GM12878 (cell line): Measurements from ENCODE around the gene PARVA. TPM values are rescaled to one million over a fixed set of nuclear protein-coding genes. Genes with fewer than 3 reads are reported as not detected.

Experiments used
- ATAC-seq: fragments of 200-7000 bp; cut with Tn5 transposase; 3 replicates; pipeline ENCODE4 v1.9.1; 2020; ENCODE audit warnings: mild to moderate bottlenecking, moderate library complexity
- BruUV-seq: library from RNA; stranded (reverse); fragments of 400-500 nt; replicated peaks from 2 replicates; lab custom pipeline; 2021; lab: Mats Ljungman, UMichigan
- CTCF ChIA-PET: fragments of 300-600 bp; sonication (Branson Sonifier 250); formaldehyde crosslinking; extraction: SDS; loops from one replicate; lab custom pipeline; 2021; ENCODE audit warnings: inconsistent platforms; lab: Yijun Ruan, JAX
- POLR2A ChIA-PET: fragments of 350-600 bp; formaldehyde crosslinking; extraction: SDS; loops from one replicate; lab custom pipeline; 2021; ENCODE audit warnings: inconsistent platforms; lab: Charles Lee
- RAD21 ChIA-PET: fragments of 300-600 bp; sonication (Branson Sonifier 250); formaldehyde crosslinking; loops from one replicate; lab custom pipeline; 2023; ENCODE audit warnings: antibody characterized with exemption; ENCODE audit not compliant: unreplicated experiment; lab: Charles Lee
- SMC1A ChIA-PET: fragments of 300-600 bp; sonication (Branson Sonifier 250); formaldehyde crosslinking; loops from one replicate; lab custom pipeline; 2023; ENCODE audit not compliant: unreplicated experiment, uncharacterized antibody; lab: Charles Lee
- DNase-seq: peaks from one replicate; pipeline ENCODE4 v3.0.0-alpha.2; 2011; ENCODE audit warnings: low read depth, low spot score
- FAIRE-seq: peaks from 3 replicates; lab custom pipeline; 2011; peaks lifted over from hg19 to GRCh38; lab: Jason Lieb, UNC
- H2AFZ ChIP-seq: 2 replicates; pipeline ENCODE4 v1.6.0; 2011; ENCODE audit warnings: low read depth, low read length, control low read depth; ENCODE audit not compliant: control insufficient read depth
- H3K27ac ChIP-seq: 2 replicates; pipeline ENCODE4 v1.5.1; 2011; ENCODE audit warnings: control low read depth; ENCODE audit not compliant: control insufficient read depth, insufficient read depth
- H3K27me3 ChIP-seq, 2 experiments: replicated peaks in 1 of 2; 2 replicates each; pipeline versions ENCODE4 v1.6.0 to v1.6.1; 2011; ENCODE audit warnings: low read length in 1 of 2; ENCODE audit not compliant: control insufficient read depth in 2 of 2, insufficient read depth in 2 of 2
- H3K36me3 ChIP-seq, 2 experiments: 2 replicates each; pipeline ENCODE4 v1.5.1; 2011; ENCODE audit warnings: low read length in 1 of 2; ENCODE audit not compliant: control insufficient read depth in 2 of 2, insufficient read depth in 2 of 2
- H3K4me1 ChIP-seq: 2 replicates; pipeline ENCODE4 v1.6.1; 2011; ENCODE audit warnings: mild to moderate bottlenecking, low read length, moderate library complexity, mixed read lengths; ENCODE audit not compliant: control insufficient read depth, insufficient read depth
- H3K4me2 ChIP-seq: 2 replicates; pipeline ENCODE4 v1.6.0; 2011; ENCODE audit warnings: control low read depth; ENCODE audit not compliant: control insufficient read depth, insufficient read depth
- H3K4me3 ChIP-seq: fragments of 200-600 bp; sonication (generic); 2 replicates; pipeline ENCODE4 v1.5.1; 2016
- H3K79me2 ChIP-seq: 2 replicates; pipeline ENCODE4 v1.6.0; 2011; ENCODE audit warnings: low read length; ENCODE audit not compliant: control insufficient read depth, insufficient read depth
- H3K9ac ChIP-seq: 2 replicates; pipeline ENCODE4 v1.8.0; 2011; ENCODE audit warnings: low read length, control low read depth, mixed read lengths; ENCODE audit not compliant: control insufficient read depth, insufficient read depth
- H3K9me3 ChIP-seq: replicated peaks from 3 replicates; pipeline ENCODE4 v1.5.1; 2011; ENCODE audit warnings: mild to moderate bottlenecking, low read length; ENCODE audit not compliant: control insufficient read depth, insufficient read depth
- H4K20me1 ChIP-seq: 2 replicates; pipeline ENCODE4 v1.6.0; 2011; ENCODE audit not compliant: control insufficient read depth, insufficient read depth
- ATF2 ChIP-seq: IDR thresholded peaks from 2 replicates; pipeline ENCODE4 v1.6.1; 2012; ENCODE audit warnings: low read length, inconsistent platforms
- ATF7 ChIP-seq: fragments of 450-650 bp; IDR thresholded peaks from 2 replicates; pipeline ENCODE4 v1.6.1; 2016; ENCODE audit warnings: low read depth, mild to moderate bottlenecking
- CEBPB ChIP-seq, 2 experiments: fragments of 150-350 bp in 1 of 2; IDR thresholded peaks; 2 replicates each; pipeline ENCODE4 v1.6.1; 2012 to 2014; ENCODE audit warnings: low read depth in 2 of 2, low read length in 2 of 2, borderline replicate concordance in 1 of 2, inconsistent platforms in 1 of 2
- EGR1 ChIP-seq, 2 experiments: IDR thresholded peaks; 1 replicate in 1 of 2; 2 replicates in 1 of 2; pipeline ENCODE4 v1.6.1; 2011 to 2012; ENCODE audit warnings: low read depth in 2 of 2, low read length in 2 of 2, borderline replicate concordance in 1 of 2, mild to moderate bottlenecking in 1 of 2, moderate library complexity in 1 of 2
- HDAC6 ChIP-seq: fragments of 200-600 bp; sonication (generic); IDR thresholded peaks from one replicate; pipeline ENCODE4 v1.8.0; 2017; ENCODE audit warnings: antibody characterized with exemption; ENCODE audit not compliant: unreplicated experiment
- IRF3 ChIP-seq: fragments of 450-650 bp; IDR thresholded peaks from 2 replicates; pipeline ENCODE4 v1.6.1; 2014; ENCODE audit warnings: mild to moderate bottlenecking
- KAT2A ChIP-seq: conservative IDR thresholded peaks from 2 replicates; pipeline ENCODE4 v1.6.1; 2011; ENCODE audit warnings: low read depth, low read length; ENCODE audit not compliant: control insufficient read depth
- NFIC ChIP-seq: IDR thresholded peaks from 2 replicates; pipeline ENCODE4 v1.6.1; 2012; ENCODE audit warnings: low read depth, mild to moderate bottlenecking, inconsistent platforms, low read length, moderate library complexity
- RELA ChIP-seq: fragments of 450-650 bp; IDR thresholded peaks from 2 replicates; pipeline ENCODE4 v1.8.0; 2014; ENCODE audit warnings: borderline replicate concordance; ENCODE audit not compliant: partially characterized antibody
- RUNX3 ChIP-seq: IDR thresholded peaks from 2 replicates; pipeline ENCODE4 v1.6.1; 2012; ENCODE audit warnings: low read length, inconsistent platforms
- SMC3 ChIP-seq: IDR thresholded peaks from 2 replicates; pipeline ENCODE4 v1.6.1; 2011; ENCODE audit warnings: low read length, improper control_type of control experiment, borderline replicate concordance
- SP1 ChIP-seq: IDR thresholded peaks from one replicate; pipeline ENCODE4 v1.6.1; 2011; ENCODE audit warnings: low read depth, low read length
- SUZ12 ChIP-seq: fragments of 200-600 bp; sonication (generic); IDR thresholded peaks from one replicate; pipeline ENCODE4 v1.6.1; 2018; ENCODE audit warnings: antibody characterized with exemption, mild to moderate bottlenecking; ENCODE audit not compliant: unreplicated experiment
- ZBTB33 ChIP-seq: fragments of 450-650 bp; IDR thresholded peaks from 2 replicates; pipeline ENCODE4 v1.6.1; 2017; ENCODE audit warnings: mild to moderate bottlenecking
- ZNF622 ChIP-seq: fragments of 450-650 bp; IDR thresholded peaks from 2 replicates; pipeline ENCODE4 v1.6.1; 2017; ENCODE audit warnings: mild to moderate bottlenecking, inconsistent platforms
- WGBS: methylation state at CpG from one replicate; pipeline ENCODE4 v1.1.6; 2016; ENCODE audit warnings: low lambda C conversion rate; ENCODE audit not compliant: insufficient replicate concordance, insufficient coverage; ENCODE audit errors: missing lambda C conversion rate; 5-methylcytosine and 5-hydroxymethylcytosine counted together
- in situ Hi-C: fragments of 300-500 bp; cut with MboI; formaldehyde crosslinking; loops from 9 replicates; pipeline ENCODE4 v1.14.3; 2018; ENCODE audit warnings: mixed read lengths
- intact Hi-C: fragments of 100-400 bp; cut with micrococcal nuclease; formaldehyde crosslinking; loops from one replicate; pipeline ENCODE4 v1.14.2; 2022; ENCODE audit not compliant: unreplicated experiment
- polyA plus RNA-seq, 11 experiments: library from polyadenylated mRNA; depleted of rRNA in 4 of 11; unstranded in 6 of 11; stranded (reverse) in 5 of 11; fragments of >200 nt; fragmentation: Nextera tagmentation in 4 of 11; fragmentation: Illumina TruSeq in 1 of 11; extraction: Ambion mirVana in 4 of 11; extraction: Trizol in 1 of 11; gene quantifications; 1 replicate in 1 of 11; 2 replicates in 10 of 11; pipeline versions ENCODE4 v1.2.1 to v1.2.3, GENCODE V29; 2011 to 2016; ENCODE audit warnings: inconsistent platforms in 2 of 11, missing spikeins in 2 of 11, low read depth in 1 of 11
- total RNA-seq, 4 experiments: library from RNA; depleted of rRNA in 3 of 4; stranded (reverse); fragments of >200 nt in 3 of 4; fragmentation: Illumina TruSeq in 1 of 4; extraction: Trizol in 1 of 4; gene quantifications; 2 replicates each; pipeline versions ENCODE4 v1.2.1 to v1.2.3, GENCODE V29; 2013 to 2021

Gene PARVA
- total and polyA plus RNA-seq, 10 of the 15 experiments (the other 5 are each of a cell fraction or from before 2014, with no cell fraction given): 0.01 to 0.44 (median 0.03) TPM; not detected in 7

- TF ChIP-seq KAT2A (no peak), RELA (no peak), ZNF622 (no peak), ZBTB33 (no peak), CEBPB (IDR thresholded peaks at IDR 0.05; ENCODE audit: borderline replicate concordance in 1 of 2, low read depth in 2 of 2, low read length in 2 of 2) (no peak), EGR1 (IDR thresholded peaks at IDR 0.05; ENCODE audit: borderline replicate concordance in 1 of 2, low read depth in 2 of 2, low read length in 2 of 2) (no peak), IRF3 (no peak)
Measured at GRCh38 chr11:12413141-12414052, 36.0 kb downstream of the PARVA start (continued).

- no peaks in the 10 kb centered on the region for H3K9me3 ChIP-seq
- ChIA-PET POLR2A (no interaction called here), RAD21 (no interaction called here), SMC1A (no interaction called here), CTCF (interaction anchor here (0.6 to 1.2 kb wide), 2 partner anchors 13 to 87 kb away, joined by 5 to 6 read pairs; no protein-coding TSS in a partner anchor)
- H4K20me1 ChIP-seq: no peaks in the 10 kb centered on the region
- 47% methylated on average over 6 of the region's 6 CpGs for WGBS
- in situ Hi-C loops (loop anchor here (10.0 kb wide), 1 partner anchor 480 kb away; no protein-coding TSS in a partner anchor), intact Hi-C loops (loop anchor here (5.0 kb wide), 1 partner anchor 478 kb away; no protein-coding TSS in a partner anchor)
- H2AFZ ChIP-seq: no peak overlapping the region
- H3K79me2 ChIP-seq: no peaks in the 10 kb centered on the region
- H3K36me3 ChIP-seq: no peaks in the 10 kb centered on the region
- no peaks in the 10 kb centered on the region for H3K4me1 ChIP-seq
- no TSS peak for BruUV-seq
- no peak overlapping the region for H3K4me2 ChIP-seq
- no peak overlapping the region for H3K27ac ChIP-seq
- FAIRE-seq (no peak), ATAC-seq (no peak), DNase-seq (no peak)
- H3K27me3 ChIP-seq: no peaks in the 10 kb centered on the region; a peak in 1 of 4 replicates
- no peak overlapping the region for H3K9ac ChIP-seq
- no peak overlapping the region for H3K4me3 ChIP-seq
- TF ChIP-seq RELA (no peak), RUNX3 (no peak), SUZ12 (no peak), HDAC6 (no peak), NFIC (no peak), SP1 (no peak), SMC3 (no peak), ATF2 (no peak), ZBTB33 (no peak), ATF7 (no peak)
Measured at GRCh38 chr11:12414611-12415010, 37.2 kb downstream of the PARVA start.
